Ureter (tissue), 1 donor: Measurements from ENCODE around the gene NUTF2. TPM values are rescaled to one million over a fixed set of nuclear protein-coding genes. Genes with fewer than 3 reads are reported as not detected.
"Not testable (repeated sequence)": the region's sequence is repeated elsewhere in the genome, so short reads cannot be mapped to it uniquely, and the experiment has no call there.

Source experiments
- DNase-seq: peaks from one replicate; pipeline ENCODE4 v3.0.0-alpha.2; 2020; ENCODE audit warnings: low spot score
- total RNA-seq: library from RNA; stranded (reverse); gene quantifications from one replicate; pipeline ENCODE4 v1.2.4, GENCODE V29; 2023
- donor health status: DM: yes; HTN: yes; CAD: no.

NUTF2 gene
- 85.2 TPM for total RNA-seq

DNA sequence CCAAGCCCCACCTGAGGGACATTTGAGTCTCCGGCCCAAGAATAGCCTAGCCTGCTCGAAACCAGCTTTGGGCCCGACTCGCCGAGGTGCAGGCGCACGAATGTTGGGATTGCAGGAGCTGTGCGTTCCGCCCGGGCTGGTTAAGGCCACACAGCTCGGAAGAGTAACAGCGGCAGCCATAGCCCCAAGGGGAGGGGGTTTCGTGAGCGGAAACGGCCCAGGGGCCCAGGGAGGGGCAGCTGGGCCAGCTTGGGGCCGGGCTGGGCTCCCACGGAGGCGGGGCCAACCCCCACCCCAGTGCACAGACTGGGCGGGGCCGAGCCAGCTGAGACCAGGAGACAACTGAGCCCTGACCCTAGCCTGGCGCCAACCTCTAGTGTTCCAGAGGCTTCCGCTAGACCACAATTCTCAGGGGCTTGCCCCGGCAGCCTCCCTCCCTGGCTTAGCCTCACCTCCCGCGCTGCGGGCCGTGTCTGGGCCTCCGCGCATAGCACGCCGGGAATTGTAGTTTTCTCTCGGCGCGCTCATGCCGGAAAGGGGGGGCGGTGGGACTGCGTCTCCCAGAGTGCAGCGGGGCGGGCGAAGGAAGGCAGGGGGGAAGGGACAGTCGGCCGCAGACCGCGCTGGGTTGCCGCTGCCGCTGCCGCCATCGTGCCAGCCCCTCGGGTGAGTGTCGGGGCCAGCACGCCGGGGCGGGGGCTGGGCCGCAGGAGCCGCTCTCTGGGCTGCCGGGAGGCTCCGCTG, at the start of gene NUTF2:
NUTF2 (plus strand) TSS at position 614 of the 744 bp plus-strand sequence. CDS start 18,198 bp downstream, outside the sequence.
- peak; percentile 97 for DNase-seq

GRCh38 chr16:67800338-67800926, 46.3 kb upstream of the NUTF2 start:
- DNase-seq: no peak

- DNase-seq: no peak
Measured at GRCh38 chr16:67801241-67801640, 45.5 kb upstream of the NUTF2 start.

DNA sequence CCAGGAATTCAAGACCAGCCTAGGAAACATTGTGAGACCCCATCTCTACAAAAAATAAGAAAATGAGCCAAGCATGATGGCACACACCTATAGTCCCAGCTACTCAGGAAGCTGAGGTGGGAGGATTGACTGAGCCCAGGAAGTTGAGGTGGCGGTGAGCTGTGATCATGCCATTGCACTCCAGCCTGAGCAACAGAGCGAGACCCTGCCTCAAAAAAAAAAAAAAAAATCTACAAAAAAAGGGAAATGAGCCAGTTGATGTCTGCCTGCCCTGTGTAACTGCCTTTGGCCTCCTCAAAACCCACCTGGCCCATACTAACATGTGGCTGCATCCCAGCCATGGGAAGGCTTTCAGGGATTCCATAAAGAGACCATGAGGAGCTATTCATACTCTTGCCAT, 44.9 kb upstream of the NUTF2 start:
- no peak for DNase-seq

DNA sequence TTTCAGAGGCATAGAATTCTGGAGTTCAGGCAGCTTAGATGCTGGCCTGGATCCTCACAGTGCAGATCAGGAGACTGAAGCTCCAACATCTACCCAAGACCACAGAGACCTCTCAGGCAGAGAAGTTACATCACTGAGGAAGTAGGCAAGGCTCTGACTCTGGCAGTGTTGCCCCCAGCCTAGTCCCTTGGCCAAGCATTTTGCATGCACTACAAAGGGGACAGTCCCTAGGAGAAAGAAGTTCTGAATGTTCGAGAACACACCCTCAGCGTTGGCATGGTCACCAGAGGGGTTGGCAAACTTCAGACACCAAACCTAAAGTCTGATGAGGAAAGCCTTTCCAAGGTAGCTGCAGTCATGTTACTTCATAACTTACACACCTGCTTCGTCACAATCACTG, 42.8 kb upstream of the NUTF2 start:
- DNase-seq: no peak

DNA sequence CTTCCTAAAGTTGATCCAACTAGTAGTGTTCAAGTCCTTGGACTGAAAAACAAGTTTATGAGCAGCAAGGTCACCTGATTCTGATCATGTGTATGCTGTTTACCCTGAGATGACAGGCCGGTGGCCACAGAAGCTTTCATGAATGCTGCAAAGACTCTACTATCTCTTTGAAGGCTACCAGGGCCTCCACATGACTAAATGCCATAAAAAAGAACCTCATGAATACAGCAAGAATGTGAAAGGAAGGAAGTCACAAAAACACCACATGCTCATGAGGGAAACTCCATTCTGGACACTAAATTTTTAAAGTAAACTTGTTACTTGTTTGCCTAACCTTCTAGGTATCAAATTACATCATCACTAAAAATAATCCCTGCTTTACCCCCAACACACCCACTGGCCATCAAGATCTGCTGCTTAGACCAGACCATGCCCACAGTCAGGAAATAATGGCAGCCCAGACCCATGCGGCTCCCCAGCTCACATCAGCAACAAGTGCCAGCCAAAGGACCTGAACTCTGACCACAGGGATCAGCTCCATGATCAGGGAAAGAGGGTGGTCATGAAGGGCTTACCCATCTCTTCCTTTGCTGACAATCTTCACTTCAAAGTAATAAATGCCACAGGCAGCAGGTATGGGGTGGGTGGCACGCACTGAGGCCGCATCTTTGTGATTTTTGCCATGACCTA, 41.7 kb upstream of the NUTF2 start:
- no peak for DNase-seq

GRCh38 chr16:67805718-67806427, 40.9 kb upstream of the NUTF2 start:
- DNase-seq: no peak

DNA sequence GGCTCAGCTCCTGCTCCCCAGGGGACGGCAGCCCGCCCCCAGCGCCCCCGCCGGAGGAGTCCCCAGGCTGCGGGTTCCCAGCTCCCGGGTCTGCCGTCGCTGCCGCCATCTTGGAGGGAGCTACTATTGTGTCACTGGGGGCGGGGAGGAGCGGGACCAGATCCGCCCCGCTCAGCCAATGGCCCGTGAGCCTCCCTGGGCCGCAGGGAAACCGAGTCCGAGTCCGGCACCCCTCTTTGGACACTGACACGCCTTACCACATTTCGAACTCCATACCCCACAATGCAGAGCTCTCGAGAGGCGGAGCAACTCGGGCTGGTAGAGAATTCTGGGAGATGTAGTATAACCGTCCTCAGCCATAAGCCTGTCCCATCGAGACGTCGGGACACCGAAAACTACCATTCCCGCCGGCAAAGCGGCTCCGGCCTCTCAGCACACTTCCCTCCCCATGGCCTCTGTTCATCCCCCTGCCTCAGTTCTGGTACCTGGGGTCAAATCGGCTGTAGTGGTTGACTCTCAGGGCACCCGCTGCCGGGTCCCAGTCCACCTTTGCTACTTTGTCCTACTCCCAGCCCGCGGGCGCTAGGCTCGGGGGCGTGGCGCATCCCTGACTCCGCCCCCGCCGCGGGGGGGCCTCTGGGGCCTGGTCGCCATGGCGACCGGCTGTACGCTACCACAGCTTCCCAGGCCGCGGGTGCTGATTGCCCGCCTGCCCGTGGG, 40.1 kb upstream of the NUTF2 start, which contains the start of the genes RANBP10 and TSNAXIP1:
RANBP10 (minus strand) TSS at position 133 of the 720 bp plus-strand sequence; CDS start at position 109, 24 bp downstream.
TSNAXIP1 (plus strand) TSS at position 462 of the 720 bp plus-strand sequence. CDS start 261 bp downstream, outside the sequence.
- peak; percentile 98 for DNase-seq

GRCh38 chr16:67807148-67807682, 39.5 kb upstream of the NUTF2 start:
- no peak for DNase-seq

DNA sequence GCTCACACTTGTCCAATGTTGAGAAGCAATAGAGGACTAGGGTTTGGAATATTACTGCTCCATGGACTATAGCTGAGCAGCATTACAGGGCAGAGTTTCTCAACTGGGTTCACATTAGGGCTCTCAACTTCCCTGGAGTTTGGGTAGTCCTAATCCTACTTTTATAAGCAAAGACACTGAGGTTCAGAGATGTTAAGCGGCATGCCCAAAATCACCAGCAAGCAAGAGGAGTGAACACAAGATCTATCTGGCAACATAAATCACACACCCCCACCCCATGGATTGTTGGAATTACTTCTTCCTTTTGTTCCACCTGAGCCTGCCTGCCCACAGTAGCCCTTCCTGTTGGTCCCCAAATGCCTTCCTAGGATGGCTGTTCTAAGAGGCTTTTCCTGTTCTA, 34.8 kb upstream of the NUTF2 start:
- no peak for DNase-seq

DNA sequence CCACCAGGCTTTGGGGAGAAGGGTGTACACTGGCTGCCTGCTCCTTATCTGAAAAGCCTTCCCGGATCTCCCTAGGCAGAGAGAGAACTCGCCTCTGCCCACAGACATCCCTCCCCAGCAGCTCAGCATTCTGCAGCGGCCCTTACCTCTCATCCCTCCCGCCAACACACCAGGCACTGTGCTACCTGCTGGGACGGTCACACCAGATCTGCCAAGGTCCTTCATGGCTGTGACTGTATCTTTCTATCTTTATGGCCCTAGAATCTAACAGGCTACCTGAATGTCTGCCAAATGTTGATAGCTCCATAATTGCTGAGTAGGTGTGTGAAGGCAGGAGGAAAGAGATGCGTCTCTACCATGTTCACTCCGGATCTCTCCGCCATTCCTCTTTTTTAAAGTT, 32.2 kb upstream of the NUTF2 start:
- no peak for DNase-seq

GRCh38 chr16:67820608-67821259, 26.0 kb upstream of the NUTF2 start:
- no peak for DNase-seq

DNA sequence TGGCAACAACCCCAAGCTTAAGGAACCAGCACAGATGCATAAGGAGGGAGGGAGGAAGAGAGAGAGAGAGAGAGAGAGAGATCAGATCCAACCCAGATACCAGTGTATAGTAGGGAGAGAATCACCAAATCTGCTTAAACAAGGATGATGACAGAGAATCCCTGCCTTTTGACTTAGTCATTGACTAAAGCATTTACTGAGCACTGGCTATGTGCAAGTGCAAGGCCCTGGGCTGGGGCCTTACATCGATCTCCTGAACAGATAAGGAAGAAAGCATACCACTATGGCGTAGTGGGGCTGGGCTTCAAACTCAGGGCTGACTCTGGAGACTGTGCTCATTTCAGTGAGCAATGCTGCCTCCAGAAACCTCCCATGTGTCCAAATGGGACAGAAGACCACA, 24.2 kb upstream of the NUTF2 start:
- no peak for DNase-seq

GRCh38 chr16:67825119-67825518, 21.6 kb upstream of the NUTF2 start:
- no peak for DNase-seq

- no peak for DNase-seq
Measured at GRCh38 chr16:67825906-67826305, 20.8 kb upstream of the NUTF2 start.

- DNase-seq: no peak
Measured at GRCh38 chr16:67828651-67829050, 18.1 kb upstream of the NUTF2 start.

- no peak for DNase-seq
Measured at GRCh38 chr16:67833030-67833414, 13.7 kb upstream of the NUTF2 start.

DNA sequence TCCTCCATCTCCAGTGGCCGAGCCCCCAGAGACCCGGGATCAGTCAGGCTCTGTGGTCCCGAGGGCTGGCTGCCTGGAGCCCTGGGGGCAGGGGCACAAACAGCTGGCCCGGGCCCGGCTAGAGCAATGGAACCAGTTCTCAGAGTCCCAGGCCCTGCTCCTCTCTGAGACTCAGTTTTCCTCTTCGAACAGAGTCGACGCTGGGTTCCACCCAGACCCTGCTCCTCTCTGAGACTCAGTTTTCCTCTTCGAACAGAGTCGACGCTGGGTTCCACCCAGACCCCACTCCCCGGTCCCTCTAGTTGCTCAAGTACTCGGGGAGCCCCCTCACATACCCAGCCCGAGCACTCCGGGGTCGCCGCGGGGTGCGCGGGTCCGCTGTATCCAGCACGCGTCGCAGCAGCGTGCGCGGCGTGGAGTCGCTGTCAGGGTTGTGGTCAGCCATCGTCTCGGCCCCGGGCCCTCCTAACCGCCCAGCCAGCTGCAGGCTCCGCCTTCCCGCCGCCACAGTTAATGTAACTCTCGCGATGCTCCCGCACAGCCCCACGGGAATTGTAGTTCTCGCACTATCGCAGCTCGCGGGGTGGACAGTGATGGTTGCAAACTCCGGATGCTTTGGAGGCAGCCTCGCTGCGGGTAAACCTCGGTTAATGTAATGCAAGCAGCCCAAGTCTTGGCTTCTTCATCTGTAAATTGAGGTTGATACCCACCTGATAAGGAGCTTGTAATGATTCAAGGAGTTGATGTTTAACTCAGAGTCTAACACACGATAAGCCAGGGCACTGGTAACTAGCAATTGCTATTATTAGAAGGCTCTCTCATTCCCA, 13.1 kb upstream of the NUTF2 start:
- peak; percentile 93 for DNase-seq

- DNase-seq: no peak
Measured at GRCh38 chr16:67834242-67834614, 12.5 kb upstream of the NUTF2 start.

- not testable (repeated sequence) for DNase-seq
Measured at GRCh38 chr16:67837190-67837589, 9.5 kb upstream of the NUTF2 start.
